MCF 10A (cell line): Measurements from ENCODE around the gene XG. TPM values are rescaled to one million over a fixed set of nuclear protein-coding genes. Genes with fewer than 3 reads are reported as not detected.

Experiments
- BruUV-seq: library from RNA; stranded (reverse); fragments of 400-500 nt; replicated peaks from 2 replicates; lab custom pipeline; 2021; lab: Mats Ljungman, UMichigan
- CTCF ChIA-PET: fragments of 300-600 bp; sonication (Branson Sonifier 250); formaldehyde crosslinking; extraction: SDS; loops from one replicate; lab custom pipeline; 2021; ENCODE audit warnings: antibody characterized with exemption, inconsistent platforms; lab: Yijun Ruan, JAX
- POLR2A ChIA-PET: fragments of 300-600, 350-650 bp; sonication (Branson Sonifier 250); formaldehyde crosslinking; extraction: SDS; loops from one replicate; lab custom pipeline; 2020; ENCODE audit warnings: antibody characterized with exemption, inconsistent platforms; lab: Yijun Ruan, JAX
- DNase-seq: peaks from one replicate; pipeline ENCODE4 v3.0.0-alpha.2; 2018; ENCODE audit not compliant: unreplicated experiment
- H3K27ac Mint-ChIP-seq: one replicate; pipeline ENCODE4 v1.8.0; 2022; ENCODE audit warnings: mild to moderate bottlenecking, low read depth, mixed read lengths; ENCODE audit not compliant: unreplicated experiment
- H3K27me3 Mint-ChIP-seq: one replicate; pipeline ENCODE4 v1.8.0; 2022; ENCODE audit warnings: mixed read lengths; ENCODE audit not compliant: insufficient read depth, unreplicated experiment
- H3K36me3 Mint-ChIP-seq: one replicate; pipeline ENCODE4 v1.8.0; 2022; ENCODE audit warnings: mild to moderate bottlenecking, moderate library complexity, mixed read lengths; ENCODE audit not compliant: insufficient read depth, unreplicated experiment
- H3K4me1 Mint-ChIP-seq: one replicate; pipeline ENCODE4 v1.8.0; 2022; ENCODE audit warnings: mixed read lengths; ENCODE audit not compliant: insufficient read depth, unreplicated experiment
- H3K4me3 Mint-ChIP-seq: one replicate; pipeline ENCODE4 v1.8.0; 2022; ENCODE audit warnings: mild to moderate bottlenecking, moderate library complexity, mixed read lengths; ENCODE audit not compliant: unreplicated experiment
- H3K9me3 Mint-ChIP-seq: one replicate; pipeline ENCODE4 v1.8.0; 2022; ENCODE audit warnings: mixed read lengths; ENCODE audit not compliant: unreplicated experiment
- intact Hi-C: fragments of 100-400 bp; cut with micrococcal nuclease; formaldehyde crosslinking; loops from 2 replicates; pipeline ENCODE4 v1.14.1; 2022
- total RNA-seq: library from RNA; stranded (reverse); gene quantifications from 2 replicates; pipeline ENCODE4 v1.2.3, GENCODE V29; 2022
- TF ChIP-seq, protein P1 (sequence below): fragments of 200-600 bp; IDR thresholded peaks from one replicate; pipeline ENCODE4 v1.8.0; 2022; ENCODE audit warnings: antibody characterized with exemption, mild to moderate bottlenecking; ENCODE audit not compliant: unreplicated experiment

Gene XG
- total RNA-seq, 1 experiment from 2014 or later: not detected

DNA sequence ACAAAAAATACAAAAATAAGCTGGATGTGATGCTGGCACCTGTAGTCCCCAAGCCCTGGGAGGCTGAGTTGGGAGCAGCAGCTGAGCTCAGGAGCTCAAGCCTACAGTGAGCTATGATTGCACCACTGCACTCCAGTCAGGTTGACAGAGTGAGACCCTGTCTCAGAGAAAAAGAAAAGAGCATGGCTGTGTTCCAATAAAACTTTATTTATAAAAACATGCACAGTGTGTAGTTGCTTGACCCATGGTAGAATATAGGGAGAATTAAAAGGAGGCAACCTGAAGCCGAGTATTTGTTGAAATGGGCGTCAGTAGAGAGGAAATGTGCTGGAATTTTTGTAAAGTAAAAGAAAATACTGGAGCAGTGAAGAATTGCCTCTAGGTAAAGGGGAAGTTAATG lies 103.9 kb downstream of the XG start:
- no peak for DNase-seq
- BruUV-seq: no TSS peak
- Mint-ChIP-seq H3K27me3 (no peaks in the 10 kb centered on the region), H3K4me3 (no peak overlapping the region), H3K27ac (no peak overlapping the region), H3K9me3 (no peaks in the 10 kb centered on the region), H3K4me1 (no peaks in the 10 kb centered on the region), H3K36me3 (no peaks in the 10 kb centered on the region)
- intact Hi-C loops: no loop called here
- POLR2A ChIA-PET: no interaction called here
- TF ChIP-seq, protein P1, sequence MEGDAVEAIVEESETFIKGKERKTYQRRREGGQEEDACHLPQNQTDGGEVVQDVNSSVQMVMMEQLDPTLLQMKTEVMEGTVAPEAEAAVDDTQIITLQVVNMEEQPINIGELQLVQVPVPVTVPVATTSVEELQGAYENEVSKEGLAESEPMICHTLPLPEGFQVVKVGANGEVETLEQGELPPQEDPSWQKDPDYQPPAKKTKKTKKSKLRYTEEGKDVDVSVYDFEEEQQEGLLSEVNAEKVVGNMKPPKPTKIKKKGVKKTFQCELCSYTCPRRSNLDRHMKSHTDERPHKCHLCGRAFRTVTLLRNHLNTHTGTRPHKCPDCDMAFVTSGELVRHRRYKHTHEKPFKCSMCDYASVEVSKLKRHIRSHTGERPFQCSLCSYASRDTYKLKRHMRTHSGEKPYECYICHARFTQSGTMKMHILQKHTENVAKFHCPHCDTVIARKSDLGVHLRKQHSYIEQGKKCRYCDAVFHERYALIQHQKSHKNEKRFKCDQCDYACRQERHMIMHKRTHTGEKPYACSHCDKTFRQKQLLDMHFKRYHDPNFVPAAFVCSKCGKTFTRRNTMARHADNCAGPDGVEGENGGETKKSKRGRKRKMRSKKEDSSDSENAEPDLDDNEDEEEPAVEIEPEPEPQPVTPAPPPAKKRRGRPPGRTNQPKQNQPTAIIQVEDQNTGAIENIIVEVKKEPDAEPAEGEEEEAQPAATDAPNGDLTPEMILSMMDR: no peak
- CTCF ChIA-PET: no interaction called here

DNA sequence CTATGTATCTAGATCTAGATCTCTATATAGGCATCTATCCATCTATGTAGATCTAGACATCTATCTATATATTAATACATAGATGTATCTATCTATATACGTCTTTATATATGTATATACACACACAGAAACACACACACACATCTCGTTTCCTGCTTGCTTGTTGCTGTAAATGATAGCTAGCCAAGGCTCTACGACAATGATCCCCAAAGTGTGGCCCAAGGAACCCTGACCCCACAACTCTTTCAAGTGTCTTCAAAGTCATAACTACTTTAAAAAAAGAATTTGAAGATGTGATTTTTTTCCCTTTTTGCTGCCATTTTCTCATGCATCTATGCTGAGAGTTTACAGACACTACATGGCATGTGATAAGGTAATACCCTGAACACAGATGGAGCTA lies 105.7 kb downstream of the XG start:
- POLR2A ChIA-PET: no interaction called here
- no peak overlapping the region for H3K27ac Mint-ChIP-seq
- CTCF ChIA-PET: interaction anchor here (1.4 kb wide), 1 partner anchor 38 kb away, joined by 4 read pairs; no protein-coding TSS in a partner anchor
- no peak overlapping the region for H3K4me3 Mint-ChIP-seq
- TF ChIP-seq, protein P1: no peak
- intact Hi-C loops: no loop called here
- no peaks in the 10 kb centered on the region for H3K4me1 Mint-ChIP-seq
- H3K9me3 Mint-ChIP-seq: no peaks in the 10 kb centered on the region
- H3K27me3 Mint-ChIP-seq: peaks cover 15% of the 10 kb centered on the region
- no TSS peak for BruUV-seq
- no peak for DNase-seq
- no peaks in the 10 kb centered on the region for H3K36me3 Mint-ChIP-seq

DNA sequence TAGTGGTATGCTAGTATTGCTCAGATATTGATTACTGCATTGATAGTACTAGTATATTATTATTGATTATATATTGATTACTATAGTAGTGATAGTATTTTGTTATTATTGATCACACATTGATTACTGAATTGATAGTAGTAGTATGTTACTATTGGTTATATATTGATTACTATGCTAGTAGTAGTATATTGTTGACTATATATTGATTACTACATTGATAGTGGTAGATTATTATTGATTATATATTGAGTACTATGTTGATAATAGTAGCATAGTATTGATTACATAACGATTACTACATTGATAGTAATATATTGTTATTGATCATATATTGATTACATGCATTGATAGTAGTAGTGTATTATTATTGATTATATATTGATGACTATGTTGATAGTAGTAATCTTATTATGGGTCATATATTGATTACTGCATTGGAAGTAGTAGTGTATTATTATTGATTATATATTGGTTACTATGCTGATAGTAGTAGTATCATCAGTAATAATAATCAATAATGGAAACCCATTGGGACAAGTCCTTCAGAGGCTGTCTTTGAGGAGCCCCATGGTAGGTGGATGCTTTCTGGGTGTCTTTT lies 107.5 kb downstream of the XG start:
- POLR2A ChIA-PET: no interaction called here
- TF ChIP-seq, protein P1: no peak
- CTCF ChIA-PET: no interaction called here

DNA sequence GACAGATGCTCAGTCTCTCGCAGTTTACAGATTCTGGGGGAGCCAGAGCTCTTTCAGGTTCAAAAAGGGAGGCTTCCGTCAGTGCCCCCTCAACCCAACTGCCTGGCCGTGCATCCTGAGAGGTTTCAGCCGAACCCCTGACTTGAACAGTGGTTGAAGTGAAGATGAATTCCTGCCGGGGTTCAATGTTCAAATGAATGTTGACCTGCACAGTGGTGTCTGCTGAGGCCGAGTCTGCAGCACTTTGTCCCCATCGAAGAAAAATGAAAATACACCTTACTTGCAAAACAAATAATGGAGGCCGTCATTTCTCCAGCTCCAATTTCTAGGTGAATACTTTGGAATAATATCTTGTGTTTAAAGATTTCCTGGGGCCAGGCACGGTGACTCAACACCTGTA lies 110.6 kb downstream of the XG start:
- CTCF ChIA-PET: interaction anchor here (0.6 kb wide), 1 partner anchor 173 kb away, joined by 3 read pairs; no protein-coding TSS in a partner anchor
- H3K27ac Mint-ChIP-seq: no peak overlapping the region
- no peaks in the 10 kb centered on the region for H3K4me1 Mint-ChIP-seq
- H3K27me3 Mint-ChIP-seq: peaks cover 38% of the 10 kb centered on the region
- POLR2A ChIA-PET: no interaction called here
- H3K36me3 Mint-ChIP-seq: no peaks in the 10 kb centered on the region
- TF ChIP-seq, protein P1: no peak
- H3K9me3 Mint-ChIP-seq: no peaks in the 10 kb centered on the region
- BruUV-seq: no TSS peak
- DNase-seq: no peak
- no peak overlapping the region for H3K4me3 Mint-ChIP-seq
- intact Hi-C loops: no loop called here

More for the DNA sequence above, 107.5 kb downstream of the XG start:
- intact Hi-C loops: no loop called here
- no peak overlapping the region for H3K27ac Mint-ChIP-seq
- H3K4me3 Mint-ChIP-seq: no peak overlapping the region
- peaks cover 15% of the 10 kb centered on the region for H3K27me3 Mint-ChIP-seq
- H3K9me3 Mint-ChIP-seq: no peaks in the 10 kb centered on the region
- no peaks in the 10 kb centered on the region for H3K36me3 Mint-ChIP-seq
- no peaks in the 10 kb centered on the region for H3K4me1 Mint-ChIP-seq
- no TSS peak for BruUV-seq
- no peak for DNase-seq
